ENCODE measurements around the gene HOXD10.

Gene HOXD10

DNA sequence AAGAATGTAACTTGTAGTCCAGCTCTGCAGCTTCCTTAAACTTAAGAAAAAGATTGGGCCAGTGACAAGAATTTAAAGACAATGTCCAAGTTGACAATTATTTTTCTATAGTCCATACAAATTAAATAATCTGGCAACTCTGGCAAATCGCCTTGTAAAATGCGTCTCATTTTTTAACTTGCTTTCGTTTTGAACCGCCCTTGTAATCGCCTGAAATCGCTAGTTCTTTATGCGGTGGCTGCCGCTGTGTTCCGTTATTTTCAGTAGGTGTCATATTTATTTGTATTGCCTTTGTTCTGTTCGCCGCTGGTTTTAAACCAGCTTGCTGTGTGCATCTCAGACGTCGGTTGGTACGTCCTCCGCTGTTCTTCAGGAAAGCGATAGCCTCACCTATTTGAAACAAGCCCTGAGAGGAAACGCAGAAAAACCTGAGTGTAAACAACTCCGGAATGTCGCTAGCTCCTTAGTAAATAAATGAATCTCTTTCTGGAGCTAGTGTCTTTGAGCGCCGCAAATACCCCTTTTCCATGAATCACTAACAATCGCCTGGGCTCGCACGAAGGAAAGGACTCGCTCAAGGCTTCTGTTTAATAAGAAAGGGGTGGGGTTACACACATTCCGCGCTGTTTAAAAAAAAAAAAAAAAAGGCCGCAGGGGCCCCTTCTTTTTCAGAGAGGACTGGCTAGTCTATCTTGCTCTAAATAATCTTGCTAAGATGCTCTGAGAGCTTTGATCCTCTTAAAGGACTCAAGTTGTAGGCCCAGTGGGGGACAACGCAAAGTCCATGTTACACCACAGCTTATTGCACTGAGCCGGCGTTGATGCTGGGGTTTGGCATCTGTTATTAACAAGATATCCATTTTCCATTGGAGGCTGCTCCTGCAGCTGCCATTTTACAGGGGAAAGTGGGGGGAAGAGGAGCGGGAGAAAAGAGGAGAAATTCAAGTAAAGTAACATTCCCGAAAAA, 15.9 kb downstream of the HOXD10 start:
- WGBS (ENCODE audit: insufficient coverage, insufficient read length) = no CpG with 5 or more reads among the region's 33 CpGs
- Histone ChIP-seq H3K9me3 (ENCODE audit: control insufficient read depth, insufficient read depth, low read length) (no peaks in the 10 kb centered on the region), H3K36me3 (ENCODE audit: control insufficient read depth, insufficient read depth, low read length) (no peaks in the 10 kb centered on the region), H3K27me3 (ENCODE audit: control insufficient read depth, insufficient read depth, low read length) (peaks cover 93% of the 10 kb centered on the region), H3K4me3 (ENCODE audit: low read length) (no peak overlapping the region), H3K27ac (ENCODE audit: low read length) (no peak overlapping the region), H3K4me1 (ENCODE audit: control insufficient read depth, insufficient read depth, low read length) (peaks cover 7% of the 10 kb centered on the region; the same call in 1 of the 2 replicates)
- no peak for DNase-seq (ENCODE audit: low read depth, low spot score)

DNA sequence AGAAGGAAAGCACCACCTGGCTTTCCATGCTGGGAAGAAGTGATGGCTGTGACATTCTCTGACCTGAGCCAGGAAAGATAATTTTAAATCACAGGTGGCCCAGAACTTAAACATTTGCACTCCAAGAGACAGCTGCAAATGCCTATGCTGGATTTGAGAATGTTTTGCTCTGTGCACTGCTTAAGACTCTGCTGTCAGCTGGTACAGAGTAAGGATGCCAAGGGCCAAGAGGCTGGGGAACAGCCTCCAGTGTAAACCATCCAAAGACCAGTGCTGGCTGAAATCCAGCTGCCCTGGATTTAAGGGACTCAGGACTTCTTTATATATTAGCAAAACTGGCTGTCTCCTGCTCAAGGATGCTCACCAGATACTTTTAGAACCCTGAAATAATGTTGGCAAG, 16.8 kb downstream of the HOXD10 start:
- Histone ChIP-seq H3K9me3 (ENCODE audit: control insufficient read depth, insufficient read depth, low read length) (no peaks in the 10 kb centered on the region), H3K36me3 (ENCODE audit: control insufficient read depth, insufficient read depth, low read length) (no peaks in the 10 kb centered on the region), H3K27ac (ENCODE audit: low read length) (no peak overlapping the region), H3K4me3 (ENCODE audit: low read length) (no peak overlapping the region), H3K27me3 (ENCODE audit: control insufficient read depth, insufficient read depth, low read length) (peaks cover 93% of the 10 kb centered on the region), H3K4me1 (ENCODE audit: control insufficient read depth, insufficient read depth, low read length) (peaks cover 7% of the 10 kb centered on the region; the same call in 1 of the 2 replicates)
- no peak for DNase-seq (ENCODE audit: low read depth, low spot score)

DNA sequence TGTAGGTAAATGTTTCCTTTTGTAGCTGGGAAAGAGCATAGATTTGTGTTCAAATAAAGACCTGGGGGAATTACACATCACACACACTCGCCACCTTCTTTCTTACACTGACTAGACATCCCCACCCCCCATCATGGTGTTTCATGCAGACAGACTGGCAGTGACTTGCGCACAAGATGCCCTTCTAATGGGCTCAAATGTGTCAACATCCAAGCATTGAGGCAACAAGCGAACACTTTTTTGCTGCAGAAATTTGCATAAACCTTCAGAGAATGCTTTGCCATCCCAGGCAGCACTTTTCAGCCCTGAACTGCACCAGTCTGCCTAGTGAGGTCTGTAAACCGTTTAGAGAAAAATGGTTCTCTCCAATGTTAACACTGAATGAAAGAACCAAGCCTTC, 17.5 kb downstream of the HOXD10 start:
- H3K27me3 ChIP-seq (ENCODE audit: control insufficient read depth, insufficient read depth, low read length) = peaks cover 93% of the 10 kb centered on the region
- H3K9me3 ChIP-seq (ENCODE audit: control insufficient read depth, insufficient read depth, low read length) = no peaks in the 10 kb centered on the region
- H3K27ac ChIP-seq (ENCODE audit: low read length) = no peak overlapping the region
- peaks cover 6% of the 10 kb centered on the region; the same call in 1 of the 2 replicates for H3K4me1 ChIP-seq (ENCODE audit: control insufficient read depth, insufficient read depth, low read length)
- H3K36me3 ChIP-seq (ENCODE audit: control insufficient read depth, insufficient read depth, low read length) = no peaks in the 10 kb centered on the region
- no CpG with 5 or more reads among the region's 4 CpGs for WGBS (ENCODE audit: insufficient coverage, insufficient read length)
- no peak overlapping the region for H3K4me3 ChIP-seq (ENCODE audit: low read length)
- DNase-seq (ENCODE audit: low read depth, low spot score) = no peak

DNA sequence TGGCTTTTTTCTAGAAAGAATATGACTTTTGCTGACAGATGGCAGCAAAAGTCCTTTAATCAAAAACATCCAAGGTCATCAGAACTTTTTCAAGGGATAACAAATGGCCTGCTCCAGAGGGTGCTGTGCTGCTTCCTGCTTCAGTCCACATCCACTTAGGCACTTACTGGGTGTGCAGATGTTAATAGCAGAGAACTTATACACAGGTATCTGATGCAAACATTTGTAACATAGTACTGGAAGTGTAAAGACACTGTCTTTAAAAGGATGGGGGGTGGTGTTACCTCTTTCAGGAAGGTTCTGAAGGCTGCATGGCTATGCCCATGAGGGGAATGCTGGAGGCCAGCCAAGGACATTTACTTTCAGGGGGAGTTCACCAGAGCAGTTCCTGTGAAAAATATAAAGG, 18.5 kb downstream of the HOXD10 start:
- no peak overlapping the region for H3K27ac ChIP-seq (ENCODE audit: low read length)
- no peak for DNase-seq (ENCODE audit: low read depth, low spot score)
- no peaks in the 10 kb centered on the region for H3K36me3 ChIP-seq (ENCODE audit: control insufficient read depth, insufficient read depth, low read length)
- peaks cover 92% of the 10 kb centered on the region for H3K27me3 ChIP-seq (ENCODE audit: control insufficient read depth, insufficient read depth, low read length)
- peaks cover 2% of the 10 kb centered on the region; the same call in 1 of the 2 replicates for H3K4me1 ChIP-seq (ENCODE audit: control insufficient read depth, insufficient read depth, low read length)
- no peak overlapping the region for H3K4me3 ChIP-seq (ENCODE audit: low read length)
- no peaks in the 10 kb centered on the region for H3K9me3 ChIP-seq (ENCODE audit: control insufficient read depth, insufficient read depth, low read length)

DNA sequence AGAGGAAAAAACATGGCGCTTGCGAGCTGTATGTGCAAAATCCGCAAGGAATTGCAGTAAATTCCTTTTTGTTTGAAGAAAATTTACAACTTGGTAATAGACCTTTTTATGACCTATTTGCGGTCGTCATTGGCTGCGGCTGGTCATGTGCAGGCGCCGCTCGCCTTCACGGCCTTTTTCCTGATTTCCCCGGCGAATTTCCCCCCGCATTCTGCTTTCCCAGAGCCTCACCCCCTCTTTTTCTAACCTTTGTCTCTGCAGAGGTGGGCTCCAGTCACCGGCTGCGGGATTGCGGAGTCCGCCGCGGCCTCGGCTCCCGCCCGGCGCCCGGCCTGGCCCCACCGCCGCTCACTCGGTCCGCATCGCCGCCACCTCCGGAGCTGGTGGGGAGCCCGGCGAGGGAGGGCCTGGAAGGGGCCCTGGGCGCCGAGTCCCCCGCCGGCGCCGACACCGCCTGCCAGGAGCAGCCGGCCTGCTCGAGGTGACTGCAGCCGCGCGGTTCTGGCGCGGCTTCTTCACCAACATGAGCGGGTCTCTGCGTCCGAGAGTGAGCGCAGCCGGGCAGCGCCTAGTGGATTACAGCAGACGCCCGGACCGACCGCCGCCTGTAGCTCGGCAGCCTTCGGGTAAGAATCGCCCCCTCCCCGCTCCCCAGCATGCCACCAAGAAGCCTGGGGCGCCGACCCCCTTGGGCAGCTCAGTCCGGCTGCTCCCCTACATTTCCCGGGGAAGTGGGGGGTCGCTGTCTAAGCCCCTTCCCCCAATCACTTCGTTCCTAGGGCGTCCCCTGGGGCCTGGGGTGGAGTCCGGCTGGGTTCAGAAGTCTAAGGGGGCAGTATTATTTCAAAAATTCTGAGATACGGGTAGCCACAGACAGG, 20.0 kb downstream of the HOXD10 start:
- H3K27ac ChIP-seq (ENCODE audit: low read length) = no peak overlapping the region
- H3K4me3 ChIP-seq (ENCODE audit: low read length) = peak overlapping the region; percentile 24; the same call in 1 of the 2 replicates
- no CpG with 5 or more reads among the region's 71 CpGs for WGBS (ENCODE audit: insufficient coverage, insufficient read length)
- no peak for DNase-seq (ENCODE audit: low read depth, low spot score)
- H3K36me3 ChIP-seq (ENCODE audit: control insufficient read depth, insufficient read depth, low read length) = no peaks in the 10 kb centered on the region
- H3K4me1 ChIP-seq (ENCODE audit: control insufficient read depth, insufficient read depth, low read length) = peaks cover 2% of the 10 kb centered on the region; the same call in 1 of the 2 replicates
- peaks cover 88% of the 10 kb centered on the region for H3K27me3 ChIP-seq (ENCODE audit: control insufficient read depth, insufficient read depth, low read length)
- no peaks in the 10 kb centered on the region for H3K9me3 ChIP-seq (ENCODE audit: control insufficient read depth, insufficient read depth, low read length)

DNA sequence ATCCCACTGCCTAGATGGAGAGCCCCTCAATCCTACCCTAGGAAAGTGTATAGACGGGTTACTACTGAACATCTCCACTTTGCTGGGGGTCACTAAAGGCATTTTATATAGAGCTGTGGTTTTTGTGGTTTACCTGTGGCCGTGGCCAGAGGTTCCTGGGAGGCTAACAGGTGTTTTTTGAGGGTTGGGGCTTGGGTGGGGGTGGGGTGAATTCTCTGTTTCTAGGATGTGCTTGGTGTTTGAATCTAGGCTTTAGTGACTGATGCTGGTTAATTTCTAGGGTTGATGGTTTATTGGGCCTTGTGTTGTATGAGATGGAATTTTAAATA, 20.6 kb downstream of the HOXD10 start:
- H3K4me1 ChIP-seq (ENCODE audit: control insufficient read depth, insufficient read depth, low read length) = peaks cover 2% of the 10 kb centered on the region; the same call in 1 of the 2 replicates
- no peaks in the 10 kb centered on the region for H3K36me3 ChIP-seq (ENCODE audit: control insufficient read depth, insufficient read depth, low read length)
- no peak overlapping the region for H3K4me3 ChIP-seq (ENCODE audit: low read length)
- H3K27ac ChIP-seq (ENCODE audit: low read length) = no peak overlapping the region
- no CpG with 5 or more reads among the region's 2 CpGs for WGBS (ENCODE audit: insufficient coverage, insufficient read length)
- H3K9me3 ChIP-seq (ENCODE audit: control insufficient read depth, insufficient read depth, low read length) = no peaks in the 10 kb centered on the region
- peaks cover 91% of the 10 kb centered on the region for H3K27me3 ChIP-seq (ENCODE audit: control insufficient read depth, insufficient read depth, low read length)
- DNase-seq (ENCODE audit: low read depth, low spot score) = no peak

DNA sequence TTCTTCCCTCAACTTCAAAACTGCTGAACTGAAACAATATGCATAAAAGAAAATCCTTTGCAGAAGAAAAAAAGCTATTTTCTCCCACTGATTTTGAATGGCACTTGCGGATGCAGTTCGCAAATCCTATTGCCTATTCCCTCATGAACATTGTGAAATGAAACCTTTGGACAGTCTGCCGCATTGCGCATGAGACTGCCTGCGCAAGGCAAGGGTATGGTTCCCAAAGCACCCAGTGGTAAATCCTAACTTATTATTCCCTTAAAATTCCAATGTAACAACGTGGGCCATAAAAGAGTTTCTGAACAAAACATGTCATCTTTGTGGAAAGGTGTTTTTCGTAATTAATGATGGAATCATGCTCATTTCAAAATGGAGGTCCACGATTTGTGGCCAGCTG, 21.3 kb downstream of the HOXD10 start:
- Histone ChIP-seq H3K27me3 (ENCODE audit: control insufficient read depth, insufficient read depth, low read length) (peaks cover 91% of the 10 kb centered on the region), H3K4me1 (ENCODE audit: control insufficient read depth, insufficient read depth, low read length) (peaks cover 2% of the 10 kb centered on the region; the same call in 1 of the 2 replicates), H3K27ac (ENCODE audit: low read length) (no peak overlapping the region), H3K9me3 (ENCODE audit: control insufficient read depth, insufficient read depth, low read length) (no peaks in the 10 kb centered on the region), H3K36me3 (ENCODE audit: control insufficient read depth, insufficient read depth, low read length) (no peaks in the 10 kb centered on the region), H3K4me3 (ENCODE audit: low read length) (no peak overlapping the region)
- WGBS (ENCODE audit: insufficient coverage, insufficient read length) = no CpG with 5 or more reads among the region's 8 CpGs
- DNase-seq (ENCODE audit: low read depth, low spot score) = no peak

DNA sequence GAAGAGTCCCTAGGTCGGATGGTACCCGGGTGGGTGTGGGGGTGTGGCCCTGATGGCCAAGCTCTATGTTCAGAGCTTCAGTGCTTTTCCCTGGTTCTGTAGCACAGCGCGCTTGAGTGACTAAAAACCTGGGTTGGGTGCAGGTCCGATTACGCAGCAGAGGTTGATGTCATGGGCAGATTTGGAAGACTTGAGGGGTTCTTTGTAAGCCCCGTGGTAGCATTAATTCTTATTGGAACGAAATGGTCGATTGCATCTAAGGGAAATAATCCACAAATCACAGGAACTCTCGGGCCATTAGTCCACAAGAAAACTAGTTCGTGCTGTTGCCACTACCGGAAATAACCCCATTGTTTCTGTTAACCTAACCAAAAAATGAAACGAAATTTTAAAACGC, 21.9 kb downstream of the HOXD10 start:
- Histone ChIP-seq H3K27ac (ENCODE audit: low read length) (no peak overlapping the region), H3K27me3 (ENCODE audit: control insufficient read depth, insufficient read depth, low read length) (peaks cover 91% of the 10 kb centered on the region), H3K4me1 (ENCODE audit: control insufficient read depth, insufficient read depth, low read length) (peaks cover 2% of the 10 kb centered on the region; the same call in 1 of the 2 replicates), H3K9me3 (ENCODE audit: control insufficient read depth, insufficient read depth, low read length) (no peaks in the 10 kb centered on the region), H3K36me3 (ENCODE audit: control insufficient read depth, insufficient read depth, low read length) (no peaks in the 10 kb centered on the region), H3K4me3 (ENCODE audit: low read length) (no peak overlapping the region)
- no CpG with 5 or more reads among the region's 14 CpGs for WGBS (ENCODE audit: insufficient coverage, insufficient read length)
- DNase-seq (ENCODE audit: low read depth, low spot score) = no peak

DNA sequence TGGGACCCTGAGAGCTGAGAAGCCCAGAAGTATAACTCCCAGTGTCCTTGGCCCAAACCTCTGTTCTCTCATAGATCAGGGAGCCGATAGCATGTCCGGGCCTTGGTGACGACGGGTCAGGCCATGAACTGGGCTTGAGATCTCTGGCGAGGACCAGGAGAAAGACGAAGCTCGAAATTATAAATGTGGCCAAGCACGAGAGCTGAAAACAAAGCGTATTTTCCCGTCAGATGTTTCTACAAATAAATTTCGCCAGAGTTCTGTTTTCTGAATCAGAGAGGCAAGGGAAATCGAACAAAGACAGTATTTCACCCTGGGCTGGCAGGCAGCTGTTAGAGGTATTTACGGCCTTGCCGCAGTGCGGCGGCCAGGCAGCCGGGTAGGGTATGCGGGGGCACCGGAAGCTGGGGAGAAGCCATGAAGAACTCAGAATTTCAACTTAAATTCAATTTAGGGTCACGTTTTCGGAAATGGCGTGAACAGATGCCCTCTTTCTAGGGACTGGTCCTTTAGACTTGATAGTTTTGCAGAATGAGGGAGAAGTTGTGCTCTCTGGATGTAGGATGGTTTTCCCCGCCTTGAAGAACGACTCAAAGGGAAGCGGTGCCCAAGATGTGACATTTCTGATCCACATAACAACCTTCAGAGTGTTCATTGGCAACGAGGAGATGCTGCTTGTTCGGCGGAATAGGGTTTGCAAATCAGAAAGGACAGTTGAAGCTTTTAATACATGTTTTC, 22.5 kb downstream of the HOXD10 start:
- WGBS (ENCODE audit: insufficient coverage, insufficient read length) = no CpG with 5 or more reads among the region's 28 CpGs

More for the DNA sequence above, 22.5 kb downstream of the HOXD10 start:
- peaks cover 91% of the 10 kb centered on the region for H3K27me3 ChIP-seq (ENCODE audit: control insufficient read depth, insufficient read depth, low read length)
- DNase-seq (ENCODE audit: low read depth, low spot score) = no peak
- no peak overlapping the region for H3K27ac ChIP-seq (ENCODE audit: low read length)
- H3K4me3 ChIP-seq (ENCODE audit: low read length) = no peak overlapping the region
- no peaks in the 10 kb centered on the region for H3K9me3 ChIP-seq (ENCODE audit: control insufficient read depth, insufficient read depth, low read length)
- no peaks in the 10 kb centered on the region for H3K36me3 ChIP-seq (ENCODE audit: control insufficient read depth, insufficient read depth, low read length)
- H3K4me1 ChIP-seq (ENCODE audit: control insufficient read depth, insufficient read depth, low read length) = peaks cover 2% of the 10 kb centered on the region; the same call in 1 of the 2 replicates

Measured in iPS DF 6.9 (cell line).